Liver (tissue), 9 donors: ENCODE results near the gene EID2B. TPM values are rescaled to one million over a fixed set of nuclear protein-coding genes. Genes with fewer than 3 reads are reported as not detected.
A peak's percentile ranks its signal among the peaks of the same experiment; 100 is the strongest.

Source experiments
- DNase-seq: peaks from one replicate; pipeline ENCODE4 v3.0.0-alpha.2; 2017; ENCODE audit warnings: low spot score
- H3K27ac ChIP-seq, 2 donors: one replicate each; pipeline ENCODE4 v1.7.0; 2013; ENCODE audit warnings: inconsistent platforms in 2 of 2, low read length in 2 of 2, control low read depth in 1 of 2, low read depth in 1 of 2, mild to moderate bottlenecking in 1 of 2
- H3K27me3 ChIP-seq, 4 donors: one replicate each; pipeline versions ENCODE4 v1.6.1 to v1.7.0; 2013; ENCODE audit warnings: low read length in 3 of 4, inconsistent platforms in 1 of 4, mild to moderate bottlenecking in 1 of 4, moderate library complexity in 1 of 4; ENCODE audit not compliant: control insufficient read depth in 4 of 4, insufficient read depth in 4 of 4
- H3K36me3 ChIP-seq, 4 donors: one replicate each; pipeline versions ENCODE4 v1.6.1 to v1.7.0; 2013; ENCODE audit warnings: low read length in 3 of 4, mild to moderate bottlenecking in 3 of 4, low read depth in 1 of 4, moderate library complexity in 1 of 4; ENCODE audit not compliant: control insufficient read depth in 4 of 4, insufficient read depth in 3 of 4
- H3K4me1 ChIP-seq, 4 donors: one replicate each; pipeline versions ENCODE4 v1.6.1 to v1.7.0; 2013; ENCODE audit warnings: low read length in 3 of 4, mild to moderate bottlenecking in 3 of 4, moderate library complexity in 1 of 4; ENCODE audit not compliant: control insufficient read depth in 4 of 4, insufficient read depth in 4 of 4
- H3K4me3 ChIP-seq, 3 donors: one replicate each; pipeline versions ENCODE4 v1.6.1 to v1.7.0; 2013; ENCODE audit warnings: low read length in 3 of 3, control low read depth in 1 of 3, low read depth in 1 of 3, mild to moderate bottlenecking in 1 of 3
- H3K9ac ChIP-seq, 2 donors: one replicate each; pipeline ENCODE4 v1.7.0; 2013; ENCODE audit warnings: low read length in 2 of 2, mild to moderate bottlenecking in 2 of 2, moderate library complexity in 2 of 2, control low read depth in 1 of 2, low read depth in 1 of 2
- H3K9me3 ChIP-seq, 4 donors: one replicate each; pipeline versions ENCODE4 v1.6.1 to v1.7.0; 2013; ENCODE audit warnings: low read length in 3 of 4; ENCODE audit not compliant: control insufficient read depth in 4 of 4
- EGR1 ChIP-seq, 2 donors: IDR thresholded peaks; 2 replicates each; pipeline ENCODE4 v1.6.1; 2016 to 2018; ENCODE audit warnings: antibody characterized with exemption in 2 of 2, low read depth in 2 of 2
- FOXA1 ChIP-seq: IDR thresholded peaks from 2 replicates; pipeline ENCODE4 v1.6.1; 2016; ENCODE audit warnings: antibody characterized with exemption
- FOXA2 ChIP-seq: IDR thresholded peaks from 2 replicates; pipeline ENCODE4 v1.6.1; 2016; ENCODE audit warnings: antibody characterized with exemption
- GABPA ChIP-seq, 2 donors: IDR thresholded peaks in 1 of 2; conservative IDR thresholded peaks in 1 of 2; 2 replicates each; pipeline ENCODE4 v1.6.1; 2016; ENCODE audit warnings: antibody characterized with exemption in 2 of 2, mild to moderate bottlenecking in 1 of 2, moderate library complexity in 1 of 2
- HNF4A ChIP-seq, 2 donors: conservative IDR thresholded peaks; 2 replicates each; pipeline ENCODE4 v1.6.1; 2016; ENCODE audit warnings: antibody characterized with exemption in 2 of 2, mild to moderate bottlenecking in 2 of 2
- HNF4G ChIP-seq: IDR thresholded peaks from 2 replicates; pipeline ENCODE4 v1.6.1; 2016; ENCODE audit warnings: antibody characterized with exemption
- JUND ChIP-seq, 2 donors: IDR thresholded peaks; 2 replicates each; pipeline ENCODE4 v1.6.1; 2016; ENCODE audit warnings: antibody characterized with exemption in 2 of 2
- NR2F2 ChIP-seq: IDR thresholded peaks from 2 replicates; pipeline ENCODE4 v1.6.1; 2016; ENCODE audit warnings: antibody characterized with exemption
- RAD21 ChIP-seq, 2 donors: IDR thresholded peaks; 2 replicates each; pipeline ENCODE4 v1.6.1; 2016; ENCODE audit warnings: antibody characterized with exemption in 2 of 2, mild to moderate bottlenecking in 2 of 2
- RXRA ChIP-seq, 2 donors: IDR thresholded peaks; 2 replicates each; pipeline ENCODE4 v1.6.1; 2017 to 2018; ENCODE audit warnings: antibody characterized with exemption in 2 of 2, mild to moderate bottlenecking in 1 of 2
- TAF1 ChIP-seq: conservative IDR thresholded peaks from 2 replicates; pipeline ENCODE4 v1.6.1; 2016; ENCODE audit warnings: antibody characterized with exemption, mild to moderate bottlenecking
- YY1 ChIP-seq: IDR thresholded peaks from 2 replicates; pipeline ENCODE4 v1.6.1; 2016; ENCODE audit warnings: antibody characterized with exemption, mild to moderate bottlenecking
- WGBS: extraction: QIAGEN DNeasy Blood & Tissue Kit; methylation state at CpG from one replicate; pipeline ENCODE4 v1.1.7; 2013; 5-methylcytosine and 5-hydroxymethylcytosine counted together
- polyA plus RNA-seq, 2 donors: library from polyadenylated mRNA; stranded (reverse) in 1 of 2; unstranded in 1 of 2; fragments of 200-250 nt in 1 of 2; fragments of >200 nt in 1 of 2; fragmentation: Nextera tagmentation in 1 of 2; extraction: Ambion mirVana in 1 of 2; gene quantifications; one replicate each; pipeline versions ENCODE4 v1.2.1 to v1.2.3, GENCODE V29; 2013 to 2015
- total RNA-seq, 2 donors: library from RNA; depleted of rRNA; stranded (reverse); fragments of >200 nt; gene quantifications; one replicate each; pipeline ENCODE4 v1.2.3, GENCODE V29; 2014
- TF ChIP-seq, protein P1 (sequence below): IDR thresholded peaks from 2 replicates; pipeline ENCODE4 v1.6.1; 2016; ENCODE audit warnings: antibody characterized with exemption
- TF ChIP-seq, protein P2 (sequence below): IDR thresholded peaks from 2 replicates; pipeline ENCODE4 v1.6.1; 2016; ENCODE audit warnings: antibody characterized with exemption, mild to moderate bottlenecking
- TF ChIP-seq, protein P3 (sequence below): IDR thresholded peaks from 2 replicates; pipeline ENCODE4 v1.6.1; 2016; ENCODE audit warnings: antibody characterized with exemption
- TF ChIP-seq, protein P4 (sequence below): IDR thresholded peaks from 2 replicates; pipeline ENCODE4 v1.6.1; 2016; ENCODE audit warnings: antibody characterized with exemption
- TF ChIP-seq, protein P5 (sequence below): fragments of 150-350 bp; IDR thresholded peaks from 2 replicates; pipeline ENCODE4 v1.5.1; 2017; ENCODE audit warnings: improper control_type of control experiment, low read depth, low read length; ENCODE audit not compliant: missing input control
- donor health status: healthy.
- donor health status: healthy.
- donor health status: healthy.
- donor health status: healthy.
- donor health status: healthy.

EID2B gene
- total and polyA plus RNA-seq, 4 donors: 0.38 to 1.4 (median 1.1) TPM

DNA sequence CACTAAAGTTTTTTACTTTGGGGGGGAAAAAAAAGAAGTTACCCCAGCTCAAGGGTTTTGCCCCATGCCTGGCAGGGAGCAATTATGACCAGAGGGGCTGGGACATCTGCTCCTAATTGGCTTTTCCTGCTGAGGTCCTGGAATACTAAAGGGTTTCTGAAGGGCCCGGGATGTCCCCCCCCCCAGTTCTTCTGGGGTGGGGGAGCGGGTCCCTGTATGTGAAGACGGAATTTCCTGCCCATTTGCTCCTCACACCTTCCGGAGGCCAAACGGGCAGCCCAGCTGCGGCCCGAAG lies 35.0 kb downstream of the EID2B start:
- Histone ChIP-seq H3K9me3 (no peaks in the 10 kb centered on the region), H3K27ac (no peak overlapping the region), H3K4me1 (peaks cover 0 to 11% (median 6%) of the 10 kb centered on the region in 4 donors), H3K27me3 (peaks cover 0 to 8% (median 4%) of the 10 kb centered on the region in 4 donors), H3K9ac (no peak overlapping the region), H3K36me3 (no peaks in the 10 kb centered on the region), H3K4me3 (peak overlapping the region in 1 of 3 donors; percentile 0)
- no peak for DNase-seq
- TF ChIP-seq, protein P1, sequence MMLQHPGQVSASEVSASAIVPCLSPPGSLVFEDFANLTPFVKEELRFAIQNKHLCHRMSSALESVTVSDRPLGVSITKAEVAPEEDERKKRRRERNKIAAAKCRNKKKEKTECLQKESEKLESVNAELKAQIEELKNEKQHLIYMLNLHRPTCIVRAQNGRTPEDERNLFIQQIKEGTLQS: no peak
- TF ChIP-seq, protein P2, sequence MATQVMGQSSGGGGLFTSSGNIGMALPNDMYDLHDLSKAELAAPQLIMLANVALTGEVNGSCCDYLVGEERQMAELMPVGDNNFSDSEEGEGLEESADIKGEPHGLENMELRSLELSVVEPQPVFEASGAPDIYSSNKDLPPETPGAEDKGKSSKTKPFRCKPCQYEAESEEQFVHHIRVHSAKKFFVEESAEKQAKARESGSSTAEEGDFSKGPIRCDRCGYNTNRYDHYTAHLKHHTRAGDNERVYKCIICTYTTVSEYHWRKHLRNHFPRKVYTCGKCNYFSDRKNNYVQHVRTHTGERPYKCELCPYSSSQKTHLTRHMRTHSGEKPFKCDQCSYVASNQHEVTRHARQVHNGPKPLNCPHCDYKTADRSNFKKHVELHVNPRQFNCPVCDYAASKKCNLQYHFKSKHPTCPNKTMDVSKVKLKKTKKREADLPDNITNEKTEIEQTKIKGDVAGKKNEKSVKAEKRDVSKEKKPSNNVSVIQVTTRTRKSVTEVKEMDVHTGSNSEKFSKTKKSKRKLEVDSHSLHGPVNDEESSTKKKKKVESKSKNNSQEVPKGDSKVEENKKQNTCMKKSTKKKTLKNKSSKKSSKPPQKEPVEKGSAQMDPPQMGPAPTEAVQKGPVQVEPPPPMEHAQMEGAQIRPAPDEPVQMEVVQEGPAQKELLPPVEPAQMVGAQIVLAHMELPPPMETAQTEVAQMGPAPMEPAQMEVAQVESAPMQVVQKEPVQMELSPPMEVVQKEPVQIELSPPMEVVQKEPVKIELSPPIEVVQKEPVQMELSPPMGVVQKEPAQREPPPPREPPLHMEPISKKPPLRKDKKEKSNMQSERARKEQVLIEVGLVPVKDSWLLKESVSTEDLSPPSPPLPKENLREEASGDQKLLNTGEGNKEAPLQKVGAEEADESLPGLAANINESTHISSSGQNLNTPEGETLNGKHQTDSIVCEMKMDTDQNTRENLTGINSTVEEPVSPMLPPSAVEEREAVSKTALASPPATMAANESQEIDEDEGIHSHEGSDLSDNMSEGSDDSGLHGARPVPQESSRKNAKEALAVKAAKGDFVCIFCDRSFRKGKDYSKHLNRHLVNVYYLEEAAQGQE: no peak
- TF ChIP-seq HNF4A (conservative IDR thresholded peaks at IDR 0.05) (no peak), HNF4G (no peak), NR2F2 (no peak), EGR1 (IDR thresholded peaks at IDR 0.05; ENCODE audit: low read depth in 2 of 2) (no peak), RXRA (IDR thresholded peaks at IDR 0.05) (no peak), YY1 (no peak), TAF1 (no peak)
- TF ChIP-seq, protein P3, sequence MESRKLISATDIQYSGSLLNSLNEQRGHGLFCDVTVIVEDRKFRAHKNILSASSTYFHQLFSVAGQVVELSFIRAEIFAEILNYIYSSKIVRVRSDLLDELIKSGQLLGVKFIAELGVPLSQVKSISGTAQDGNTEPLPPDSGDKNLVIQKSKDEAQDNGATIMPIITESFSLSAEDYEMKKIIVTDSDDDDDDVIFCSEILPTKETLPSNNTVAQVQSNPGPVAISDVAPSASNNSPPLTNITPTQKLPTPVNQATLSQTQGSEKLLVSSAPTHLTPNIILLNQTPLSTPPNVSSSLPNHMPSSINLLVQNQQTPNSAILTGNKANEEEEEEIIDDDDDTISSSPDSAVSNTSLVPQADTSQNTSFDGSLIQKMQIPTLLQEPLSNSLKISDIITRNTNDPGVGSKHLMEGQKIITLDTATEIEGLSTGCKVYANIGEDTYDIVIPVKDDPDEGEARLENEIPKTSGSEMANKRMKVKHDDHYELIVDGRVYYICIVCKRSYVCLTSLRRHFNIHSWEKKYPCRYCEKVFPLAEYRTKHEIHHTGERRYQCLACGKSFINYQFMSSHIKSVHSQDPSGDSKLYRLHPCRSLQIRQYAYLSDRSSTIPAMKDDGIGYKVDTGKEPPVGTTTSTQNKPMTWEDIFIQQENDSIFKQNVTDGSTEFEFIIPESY: no peak
- TF ChIP-seq, protein P4, sequence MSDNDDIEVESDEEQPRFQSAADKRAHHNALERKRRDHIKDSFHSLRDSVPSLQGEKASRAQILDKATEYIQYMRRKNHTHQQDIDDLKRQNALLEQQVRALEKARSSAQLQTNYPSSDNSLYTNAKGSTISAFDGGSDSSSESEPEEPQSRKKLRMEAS: no peak
- WGBS: under 1% methylated on average over 7 of the region's 7 CpGs

DNA sequence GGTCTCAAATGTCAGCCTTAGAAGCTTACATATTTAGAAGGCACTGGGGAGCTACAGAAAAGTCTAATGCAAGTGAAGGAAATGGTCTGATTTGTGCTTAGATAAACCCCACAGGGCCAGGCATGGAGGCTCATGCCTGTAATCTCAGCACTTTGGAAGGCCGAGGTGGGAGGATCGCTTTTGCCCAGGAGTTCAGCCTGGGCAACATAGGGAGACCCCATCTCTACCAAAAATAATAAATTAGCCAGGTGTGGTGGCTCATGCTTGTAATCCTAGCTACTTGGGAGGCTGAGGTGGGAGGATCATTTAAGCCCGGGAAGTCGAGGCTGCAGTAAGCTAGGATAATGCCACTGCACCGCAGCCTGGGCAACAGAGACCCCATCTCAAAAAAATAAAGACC lies 36.6 kb downstream of the EID2B start:
- Histone ChIP-seq H3K27me3 (peaks cover 0 to 8% (median 4%) of the 10 kb centered on the region in 4 donors), H3K27ac (no peak overlapping the region), H3K9me3 (no peaks in the 10 kb centered on the region), H3K4me1 (peaks cover 0 to 11% (median 5%) of the 10 kb centered on the region in 4 donors), H3K36me3 (peaks cover 0 to 5% (median 0%) of the 10 kb centered on the region in 4 donors), H3K9ac (no peak overlapping the region), H3K4me3 (no peak overlapping the region)
- TF ChIP-seq, protein P4: no peak
- TF ChIP-seq FOXA1 (no peak), EGR1 (IDR thresholded peaks at IDR 0.05; ENCODE audit: low read depth in 2 of 2) (no peak), JUND (IDR thresholded peaks at IDR 0.05) (no peak), YY1 (no peak), RAD21 (IDR thresholded peaks at IDR 0.05) (no peak), GABPA (IDR thresholded peaks at IDR 0.05 in 1 of 2, conservative IDR thresholded peaks at IDR 0.05 in 1 of 2) (no peak), FOXA2 (no peak), NR2F2 (no peak), HNF4G (no peak), TAF1 (no peak)
- TF ChIP-seq, protein P5, sequence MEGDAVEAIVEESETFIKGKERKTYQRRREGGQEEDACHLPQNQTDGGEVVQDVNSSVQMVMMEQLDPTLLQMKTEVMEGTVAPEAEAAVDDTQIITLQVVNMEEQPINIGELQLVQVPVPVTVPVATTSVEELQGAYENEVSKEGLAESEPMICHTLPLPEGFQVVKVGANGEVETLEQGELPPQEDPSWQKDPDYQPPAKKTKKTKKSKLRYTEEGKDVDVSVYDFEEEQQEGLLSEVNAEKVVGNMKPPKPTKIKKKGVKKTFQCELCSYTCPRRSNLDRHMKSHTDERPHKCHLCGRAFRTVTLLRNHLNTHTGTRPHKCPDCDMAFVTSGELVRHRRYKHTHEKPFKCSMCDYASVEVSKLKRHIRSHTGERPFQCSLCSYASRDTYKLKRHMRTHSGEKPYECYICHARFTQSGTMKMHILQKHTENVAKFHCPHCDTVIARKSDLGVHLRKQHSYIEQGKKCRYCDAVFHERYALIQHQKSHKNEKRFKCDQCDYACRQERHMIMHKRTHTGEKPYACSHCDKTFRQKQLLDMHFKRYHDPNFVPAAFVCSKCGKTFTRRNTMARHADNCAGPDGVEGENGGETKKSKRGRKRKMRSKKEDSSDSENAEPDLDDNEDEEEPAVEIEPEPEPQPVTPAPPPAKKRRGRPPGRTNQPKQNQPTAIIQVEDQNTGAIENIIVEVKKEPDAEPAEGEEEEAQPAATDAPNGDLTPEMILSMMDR: no peak
- TF ChIP-seq, protein P1: no peak
- TF ChIP-seq, protein P2: no peak
- TF ChIP-seq, protein P3: no peak
- DNase-seq: no peak
- WGBS: 83% methylated on average over 5 of the region's 5 CpGs
